CD4-positive, alpha-beta T cell treated with Interferon gamma for 1 hour (primary cell): Measurements from ENCODE around the gene NPY4R2.
"Not testable (repeated sequence)": the region's sequence is repeated elsewhere in the genome, so short reads cannot be mapped to it uniquely, and the experiment has no call there.

Source experiments
- DNase-seq: peaks from one replicate; pipeline ENCODE4 v3.0.0-alpha.2; 2020

The NPY4R2 gene, protein sequence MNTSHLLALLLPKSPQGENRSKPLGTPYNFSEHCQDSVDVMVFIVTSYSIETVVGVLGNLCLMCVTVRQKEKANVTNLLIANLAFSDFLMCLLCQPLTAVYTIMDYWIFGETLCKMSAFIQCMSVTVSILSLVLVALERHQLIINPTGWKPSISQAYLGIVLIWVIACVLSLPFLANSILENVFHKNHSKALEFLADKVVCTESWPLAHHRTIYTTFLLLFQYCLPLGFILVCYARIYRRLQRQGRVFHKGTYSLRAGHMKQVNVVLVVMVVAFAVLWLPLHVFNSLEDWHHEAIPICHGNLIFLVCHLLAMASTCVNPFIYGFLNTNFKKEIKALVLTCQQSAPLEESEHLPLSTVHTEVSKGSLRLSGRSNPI

DNA sequence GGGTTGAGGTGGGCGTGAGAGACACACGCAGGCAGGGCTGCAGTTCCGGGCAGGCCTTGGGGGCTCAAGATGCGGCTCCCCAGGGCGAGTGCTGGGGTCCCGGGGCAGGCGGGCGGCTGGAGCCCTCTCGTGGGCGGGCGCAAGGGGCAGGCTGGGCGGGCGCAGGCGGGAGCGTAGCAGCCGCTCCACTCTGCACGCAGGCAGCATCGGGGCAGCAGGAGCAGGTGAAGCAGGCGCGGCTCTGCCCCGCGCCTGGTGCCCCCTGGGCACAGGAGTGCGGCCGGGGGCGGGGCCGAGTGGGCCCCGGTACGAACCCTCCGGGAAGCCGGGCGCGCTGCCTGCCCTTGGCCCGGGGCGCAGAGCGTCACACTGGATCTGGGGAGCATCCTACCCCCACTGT, at the start of gene NPY4R2:
Gene NPY4R2, plus strand, starts transcription at position 188 of the 400 bp plus-strand sequence. CDS start 3,326 bp downstream, outside the sequence.
- DNase-seq = not testable (repeated sequence)

DNA sequence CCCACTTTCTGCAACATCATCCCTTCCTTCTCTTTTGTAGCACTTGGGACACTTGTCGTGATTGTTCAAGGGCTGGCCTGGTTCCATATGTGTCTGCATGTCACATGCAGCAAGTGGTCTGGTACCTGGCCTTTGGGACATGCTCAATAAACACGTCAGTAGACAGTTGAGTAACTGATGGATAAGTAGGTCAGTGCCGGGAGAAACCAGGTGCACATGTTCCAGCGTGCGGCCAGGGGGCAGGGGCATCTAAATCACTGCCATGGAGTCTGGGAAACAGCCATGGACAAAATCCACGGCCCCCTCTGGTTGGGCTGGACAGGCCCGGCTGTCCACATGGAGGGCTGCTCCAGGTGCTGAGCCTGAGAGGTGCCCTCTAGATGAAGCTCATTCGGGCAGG, 47.6 kb upstream of the NPY4R2 start:
- not testable (repeated sequence) for DNase-seq

DNA sequence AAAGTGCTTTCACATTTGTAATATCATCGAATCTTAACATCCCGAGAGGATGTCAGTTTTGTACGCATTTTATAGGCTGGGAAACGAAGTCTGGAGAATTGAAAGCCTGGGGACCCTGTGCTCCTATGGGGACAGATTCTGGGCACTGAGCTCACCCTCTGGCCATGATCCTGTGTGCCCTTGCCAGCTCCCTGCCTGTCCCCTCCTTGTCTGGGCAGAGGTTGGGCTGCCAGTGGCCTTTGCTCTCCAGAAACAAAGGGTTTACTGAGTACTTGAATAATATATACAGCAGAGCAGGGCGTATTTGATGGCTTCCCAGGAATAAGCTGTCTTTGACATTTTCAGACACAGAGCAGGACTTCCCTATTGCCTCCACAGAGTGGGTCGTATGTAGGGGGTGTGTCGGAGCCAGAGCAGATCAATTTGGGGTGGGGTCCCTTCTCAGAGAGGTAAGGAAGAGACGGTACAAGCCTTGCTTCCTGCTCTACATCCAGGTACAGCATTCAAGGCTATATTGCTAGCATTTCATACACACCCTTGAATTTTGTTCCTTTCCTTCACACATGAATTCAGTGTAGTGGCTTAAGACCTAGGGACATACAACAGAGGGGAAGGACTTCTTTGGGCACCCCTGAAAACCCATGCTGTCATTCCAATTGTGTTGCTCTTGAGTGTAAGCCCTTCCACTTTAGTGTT, 46.8 kb upstream of the NPY4R2 start:
- DNase-seq = not testable (repeated sequence)

DNA sequence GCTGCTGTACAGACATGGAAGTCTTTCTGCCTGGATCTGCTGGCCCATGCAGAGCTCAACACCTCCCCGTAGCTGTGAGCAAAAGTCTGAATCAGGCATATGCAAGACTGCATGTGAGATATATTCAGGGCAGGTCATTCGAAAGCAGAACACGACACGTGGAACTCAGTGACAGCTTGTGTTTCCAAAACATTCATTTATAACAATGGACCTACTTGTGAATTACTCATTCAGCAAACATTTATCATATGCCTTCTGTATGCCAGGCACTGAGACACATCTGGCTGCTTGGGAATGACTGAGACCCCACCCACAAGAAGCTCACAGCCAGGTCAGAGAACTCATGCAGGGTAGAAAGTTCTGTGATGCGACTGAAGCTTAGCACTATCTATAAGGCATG, 46.2 kb upstream of the NPY4R2 start:
- DNase-seq = not testable (repeated sequence)

DNA sequence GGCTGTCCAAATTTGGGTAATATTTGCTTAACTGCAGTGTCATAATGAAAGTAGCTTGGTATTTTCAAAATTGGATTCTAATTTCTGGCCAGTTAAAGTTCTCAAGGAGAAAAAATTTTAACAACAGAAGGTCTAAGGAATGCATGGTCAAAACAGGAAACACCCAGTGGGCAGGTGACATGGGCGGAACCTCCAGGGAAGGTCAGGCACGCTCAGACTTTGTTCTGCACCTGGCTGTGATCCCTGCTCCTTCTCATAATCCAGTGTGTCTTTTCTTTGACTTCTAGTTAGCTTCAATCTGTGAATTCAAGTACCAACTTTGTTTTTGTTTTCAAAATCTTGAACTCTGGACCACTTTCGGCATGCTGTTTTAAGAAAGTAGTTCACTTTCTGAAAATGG, 34.2 kb upstream of the NPY4R2 start:
- not testable (repeated sequence) for DNase-seq

DNA sequence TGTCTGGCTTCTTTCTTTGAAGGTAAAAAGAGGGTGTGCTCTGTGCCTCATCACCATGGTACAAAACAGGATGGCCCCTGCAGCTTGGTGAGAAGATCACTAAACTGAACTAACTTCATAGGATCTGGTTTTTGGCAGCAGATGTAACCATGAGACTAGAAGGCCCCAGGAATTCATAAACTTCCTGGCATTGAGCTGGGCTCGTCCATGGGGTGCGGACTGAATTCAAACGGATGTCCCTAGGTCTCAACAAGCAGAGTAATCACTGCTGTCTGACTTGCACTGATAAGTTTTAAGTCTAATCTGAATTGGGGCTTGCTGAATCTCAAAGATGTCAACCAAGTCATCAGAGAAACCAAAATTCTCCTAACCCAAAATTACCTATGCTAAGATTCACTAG, 33.5 kb upstream of the NPY4R2 start:
- DNase-seq = not testable (repeated sequence)

DNA sequence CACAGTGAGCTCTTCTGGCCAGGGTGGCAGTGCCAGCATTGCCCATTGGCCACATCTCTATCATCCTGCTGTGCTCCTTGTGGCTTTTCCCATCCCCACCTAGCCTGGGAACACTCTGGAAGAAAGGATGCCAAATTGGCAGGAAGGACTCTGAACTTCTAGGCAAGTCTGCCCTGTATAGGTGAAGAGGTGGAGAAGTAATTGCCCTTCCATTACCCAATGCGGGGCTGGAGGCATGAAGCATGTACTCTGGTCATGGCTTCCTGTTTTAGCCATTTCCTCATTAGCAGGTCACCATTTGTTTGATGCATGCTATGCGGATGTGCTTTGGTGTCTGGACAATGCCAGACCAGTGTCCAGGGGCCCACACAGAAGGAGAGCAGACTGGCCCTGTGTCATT, 32.1 kb upstream of the NPY4R2 start:
- not testable (repeated sequence) for DNase-seq

DNA sequence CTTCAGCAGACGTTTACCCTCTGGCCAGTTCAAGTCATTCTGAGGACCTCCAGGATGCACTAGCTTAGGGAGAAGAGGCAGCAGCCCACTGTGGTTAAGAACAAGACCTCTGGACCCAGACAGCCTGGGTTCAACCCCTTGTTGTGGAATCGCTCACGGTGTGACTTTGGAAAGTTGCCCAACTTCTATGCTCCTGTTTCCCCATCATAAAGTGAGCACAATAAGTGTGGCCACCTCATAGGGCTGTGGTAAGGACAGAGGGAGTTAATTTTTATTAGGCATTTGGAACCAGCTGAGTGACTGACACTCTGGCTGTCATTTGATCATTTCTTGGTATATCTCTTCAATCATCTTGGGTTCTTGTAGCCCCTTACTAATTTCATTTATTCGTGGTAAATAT, 31.6 kb upstream of the NPY4R2 start:
- DNase-seq = not testable (repeated sequence)

DNA sequence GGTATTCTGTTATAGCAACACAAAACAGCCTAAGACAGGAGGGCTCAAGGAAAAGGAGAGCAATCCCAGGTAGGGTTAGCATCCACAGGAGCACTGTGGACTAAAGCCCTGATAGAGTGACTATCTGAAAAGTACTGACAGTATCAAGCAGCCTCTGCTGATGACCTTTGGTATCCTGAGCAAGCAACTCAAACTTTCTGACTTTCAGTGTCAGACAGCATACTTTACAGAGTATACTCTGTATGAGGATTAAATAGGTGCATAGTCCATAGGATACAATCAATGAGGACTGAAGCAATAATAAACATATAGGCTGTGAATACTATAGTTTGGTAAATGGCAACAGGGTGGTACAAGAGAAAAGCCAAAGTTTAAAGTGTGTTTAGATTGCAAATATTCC, 27.7 kb upstream of the NPY4R2 start:
- not testable (repeated sequence) for DNase-seq

DNA sequence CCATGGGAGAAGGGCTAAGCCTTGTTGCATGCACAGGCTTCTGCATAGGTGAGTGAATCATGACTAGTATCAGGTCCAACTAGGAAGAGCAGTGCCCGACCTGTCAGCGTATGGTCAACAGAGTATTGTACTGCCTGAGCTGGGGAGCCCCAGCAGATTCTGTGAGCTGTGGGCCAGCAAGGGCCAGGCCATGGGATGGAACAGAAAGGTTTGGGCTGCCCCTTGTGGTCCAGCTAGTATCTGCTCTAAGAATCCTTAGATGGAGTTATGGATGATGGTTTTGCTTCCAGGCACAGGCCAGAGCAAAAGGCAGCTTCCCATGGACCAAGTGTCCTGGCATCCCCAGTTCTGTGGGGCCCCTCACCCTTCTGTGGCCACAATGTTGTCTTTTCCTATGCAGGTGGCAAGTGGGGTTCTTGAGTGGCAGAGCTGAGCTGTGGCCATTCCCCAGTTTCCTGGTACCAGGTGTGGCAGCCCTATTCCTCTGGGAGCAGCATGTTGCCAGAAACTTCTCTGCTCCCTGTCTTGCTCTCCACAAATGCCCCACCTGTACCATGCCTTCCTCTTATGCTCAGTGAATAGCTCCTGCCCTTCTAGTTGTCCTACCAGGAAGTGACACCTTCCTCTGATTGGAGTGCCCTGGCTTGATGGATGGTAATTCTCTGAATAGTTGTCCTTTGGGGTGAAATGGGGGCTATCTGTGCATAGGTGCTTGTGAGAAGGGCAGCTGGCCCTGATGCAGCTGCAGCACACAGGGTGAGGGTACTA, 25.8 kb upstream of the NPY4R2 start:
- not testable (repeated sequence) for DNase-seq

DNA sequence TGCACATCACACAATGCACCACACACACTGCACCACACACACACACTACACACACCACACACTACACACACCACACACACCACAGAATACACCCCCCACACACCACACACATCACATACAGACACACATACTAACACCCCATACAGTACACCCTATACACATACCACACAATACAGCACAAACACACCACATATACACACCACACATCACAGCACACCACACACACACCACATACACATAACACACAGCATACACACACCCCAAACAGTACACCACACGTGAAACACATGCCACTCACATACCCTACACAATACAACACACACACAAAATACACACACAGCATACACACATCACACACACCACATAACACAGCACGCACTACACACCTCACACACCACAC, 23.9 kb upstream of the NPY4R2 start:
- DNase-seq = not testable (repeated sequence)

DNA sequence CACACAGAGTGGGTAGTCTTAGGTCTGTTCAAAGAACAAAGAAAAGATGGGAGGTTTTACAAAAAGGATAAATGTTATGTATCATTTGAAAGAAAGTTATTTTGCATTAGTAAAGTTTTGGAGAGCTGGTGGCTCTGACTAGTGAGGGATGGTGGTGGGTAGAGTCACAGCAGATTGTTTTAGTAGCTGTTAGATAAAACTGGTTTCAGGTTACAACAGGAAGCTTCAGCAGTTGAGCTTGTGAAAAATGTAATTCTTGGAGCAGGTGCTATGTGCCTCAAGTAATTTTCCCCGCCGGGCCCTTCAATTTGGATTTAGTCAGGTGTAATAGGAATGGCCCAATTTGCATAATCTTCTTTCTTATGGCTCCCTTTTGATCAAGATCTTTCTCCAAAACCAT, 20.6 kb upstream of the NPY4R2 start:
- not testable (repeated sequence) for DNase-seq

DNA sequence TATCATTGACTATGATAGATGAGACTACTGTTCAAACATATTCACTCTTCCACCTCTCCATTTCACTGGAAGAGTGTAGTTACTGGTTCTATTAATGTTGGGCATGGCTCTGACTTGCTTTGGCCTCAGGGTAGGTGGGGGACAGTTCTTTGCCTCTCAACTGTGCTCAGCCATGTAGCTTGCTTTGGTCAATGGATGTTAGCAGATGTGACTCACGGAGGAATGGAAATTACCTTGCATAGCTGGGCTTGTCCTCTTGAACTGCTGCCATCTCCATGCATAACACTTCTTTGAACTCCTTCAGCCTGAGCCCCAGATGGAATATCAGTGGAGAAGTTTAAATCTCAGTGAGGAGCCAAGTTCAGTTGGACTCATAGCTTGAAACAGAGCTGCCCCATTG, 9.1 kb upstream of the NPY4R2 start:
- DNase-seq = not testable (repeated sequence)

DNA sequence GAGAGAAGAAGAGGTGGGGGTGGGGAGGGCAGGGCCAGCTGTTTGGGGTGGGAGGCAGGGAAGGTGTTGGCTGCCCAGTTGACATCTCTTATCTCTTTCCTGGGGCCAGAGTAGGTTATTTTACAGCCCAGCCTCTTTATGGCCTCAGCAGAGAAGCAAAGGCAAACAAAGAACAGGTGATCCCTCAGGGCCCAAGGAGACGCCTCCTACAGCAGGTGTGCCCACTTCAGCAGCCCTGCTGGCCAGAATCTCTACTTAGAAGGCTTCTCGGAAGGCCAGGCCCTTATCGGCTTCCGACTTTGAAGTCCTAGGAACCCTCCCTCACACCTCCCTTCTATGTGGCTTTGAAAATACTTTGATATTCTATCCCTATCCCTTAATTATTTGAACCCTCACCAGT, 8.0 kb upstream of the NPY4R2 start:
- not testable (repeated sequence) for DNase-seq

DNA sequence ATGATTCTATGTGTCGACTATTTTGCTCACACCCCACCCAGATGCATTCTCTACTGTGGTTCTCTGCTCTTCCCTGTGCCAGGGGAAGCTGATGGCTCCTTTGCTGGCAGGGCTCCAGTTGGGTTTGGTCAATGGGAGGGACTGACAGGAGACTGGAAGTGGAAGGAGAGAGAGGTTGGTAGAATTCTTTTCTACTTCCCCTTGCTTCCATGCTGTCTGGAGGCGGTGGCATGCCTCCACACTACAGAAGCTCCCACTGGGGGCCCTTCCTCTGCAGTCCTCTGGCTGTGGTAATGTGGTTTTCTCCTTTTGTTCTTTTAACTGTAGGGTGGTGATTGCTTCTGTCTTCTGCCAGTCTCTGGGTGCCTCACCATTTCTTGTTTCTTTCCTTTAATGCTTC, 4.4 kb upstream of the NPY4R2 start:
- not testable (repeated sequence) for DNase-seq

DNA sequence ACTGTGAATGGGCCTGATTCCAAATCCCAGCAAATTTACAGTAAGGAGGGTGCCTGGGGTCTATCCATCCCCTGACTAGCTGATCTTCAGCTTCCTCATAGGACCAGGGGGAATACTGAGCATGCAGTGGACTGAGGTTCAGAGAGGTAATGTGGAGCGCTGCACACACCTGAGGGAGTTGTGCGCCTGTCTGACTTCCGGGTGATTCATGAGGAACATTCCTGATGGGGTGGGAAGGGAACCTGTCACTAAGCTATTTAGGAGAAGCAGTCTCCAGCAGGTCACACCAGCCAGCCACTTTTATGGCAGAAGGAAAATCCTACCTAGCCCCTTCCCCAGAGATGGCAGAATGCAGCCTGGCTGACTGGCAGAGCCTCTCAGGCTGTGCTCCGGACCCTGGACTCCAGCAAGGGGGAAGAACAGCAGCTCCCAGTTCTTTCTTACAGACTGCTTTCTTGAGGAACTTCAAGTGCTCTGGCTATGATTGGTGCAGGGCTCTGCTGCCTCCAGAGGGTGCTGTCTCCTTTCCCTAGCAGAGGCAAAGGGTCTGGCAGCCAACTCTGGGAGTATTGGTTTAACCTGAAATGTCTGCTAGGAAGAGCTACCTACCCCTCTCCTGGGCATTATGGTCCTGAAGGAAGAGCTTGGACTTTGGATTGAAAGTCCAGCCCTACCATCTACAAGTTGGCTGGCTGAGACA, 2.5 kb upstream of the NPY4R2 start:
- not testable (repeated sequence) for DNase-seq

DNA sequence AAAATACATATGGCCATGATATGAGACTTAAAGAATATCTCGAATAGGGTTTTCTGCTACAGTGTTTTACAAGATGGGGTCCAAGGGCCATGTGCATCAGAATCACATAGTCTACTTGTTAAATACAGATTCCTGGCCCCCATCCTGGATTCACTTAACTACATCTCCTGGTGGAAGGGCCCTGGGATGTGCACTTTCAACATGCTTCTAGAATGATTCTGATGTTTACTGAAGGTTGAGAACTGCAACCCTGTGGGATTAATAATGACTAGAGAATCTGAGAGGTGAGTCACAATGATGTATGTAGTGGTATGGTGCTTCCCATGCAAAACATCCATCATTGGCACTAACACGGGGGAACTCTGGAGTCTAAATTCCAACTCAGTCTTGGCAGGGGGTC, 2.1 kb downstream of the NPY4R2 start:
- DNase-seq = not testable (repeated sequence)

DNA sequence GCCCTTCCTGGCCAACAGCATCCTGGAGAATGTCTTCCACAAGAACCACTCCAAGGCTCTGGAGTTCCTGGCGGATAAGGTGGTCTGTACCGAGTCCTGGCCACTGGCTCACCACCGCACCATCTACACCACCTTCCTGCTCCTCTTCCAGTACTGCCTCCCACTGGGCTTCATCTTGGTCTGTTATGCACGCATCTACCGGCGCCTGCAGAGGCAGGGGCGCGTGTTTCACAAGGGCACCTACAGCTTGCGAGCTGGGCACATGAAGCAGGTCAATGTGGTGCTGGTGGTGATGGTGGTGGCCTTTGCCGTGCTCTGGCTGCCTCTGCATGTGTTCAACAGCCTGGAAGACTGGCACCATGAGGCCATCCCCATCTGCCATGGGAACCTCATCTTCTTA, 4.0 kb downstream of the NPY4R2 start:
- not testable (repeated sequence) for DNase-seq

DNA sequence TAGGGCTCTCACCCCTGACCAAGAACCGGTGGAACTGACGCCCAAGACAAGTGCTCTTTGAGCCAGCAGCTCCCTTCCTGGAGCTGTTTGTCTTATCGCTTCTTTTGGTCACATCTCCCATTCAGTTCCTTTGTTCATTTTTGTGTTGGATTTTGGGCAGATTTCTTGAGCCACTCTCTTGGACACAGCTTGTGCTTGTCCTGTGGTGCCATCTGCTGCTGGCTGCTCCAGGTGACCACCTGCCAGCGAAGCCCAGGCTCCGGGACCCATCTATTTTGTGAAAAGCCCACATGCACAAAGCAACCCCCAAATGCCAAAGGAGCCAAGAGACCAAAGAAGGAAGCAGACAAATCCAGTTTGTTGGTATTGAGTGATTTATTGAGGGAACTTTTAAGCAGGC, 6.2 kb downstream of the NPY4R2 start:
- not testable (repeated sequence) for DNase-seq

DNA sequence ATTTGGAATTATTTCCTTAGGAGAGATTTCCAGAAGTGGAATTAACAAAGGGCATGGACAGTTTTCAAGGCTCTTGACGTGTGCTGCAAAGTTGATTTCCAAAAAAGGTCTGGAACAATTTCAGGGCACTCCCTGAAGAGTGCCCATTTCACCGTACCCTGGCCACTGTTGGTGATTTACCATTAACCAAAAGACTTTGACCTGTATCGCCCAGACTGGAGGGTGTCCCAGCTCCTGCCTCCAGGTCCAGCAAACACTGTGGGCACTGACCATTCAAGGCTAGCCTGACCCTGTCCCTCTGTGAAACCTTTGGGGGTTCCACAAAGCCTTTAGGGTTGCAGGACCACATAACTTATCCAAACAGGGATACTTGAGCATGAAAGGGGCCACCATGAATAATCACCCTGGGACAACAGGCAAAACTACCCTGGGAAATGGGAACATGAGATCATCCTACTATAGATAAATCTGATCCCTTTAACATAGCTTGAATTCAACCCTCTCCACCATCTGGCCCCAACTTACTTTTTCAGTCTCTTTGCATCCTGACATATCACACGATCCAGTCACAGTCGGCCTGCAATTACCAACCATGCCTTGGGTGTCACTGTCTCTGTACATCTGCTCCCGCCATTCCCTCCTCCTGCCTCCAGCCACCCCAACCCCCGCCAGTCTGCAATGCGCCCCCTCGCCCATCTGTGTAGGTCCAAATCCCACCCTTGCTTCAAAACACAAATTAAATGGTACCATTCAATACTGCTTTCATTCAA, 8.9 kb downstream of the NPY4R2 start:
- DNase-seq = not testable (repeated sequence)

DNA sequence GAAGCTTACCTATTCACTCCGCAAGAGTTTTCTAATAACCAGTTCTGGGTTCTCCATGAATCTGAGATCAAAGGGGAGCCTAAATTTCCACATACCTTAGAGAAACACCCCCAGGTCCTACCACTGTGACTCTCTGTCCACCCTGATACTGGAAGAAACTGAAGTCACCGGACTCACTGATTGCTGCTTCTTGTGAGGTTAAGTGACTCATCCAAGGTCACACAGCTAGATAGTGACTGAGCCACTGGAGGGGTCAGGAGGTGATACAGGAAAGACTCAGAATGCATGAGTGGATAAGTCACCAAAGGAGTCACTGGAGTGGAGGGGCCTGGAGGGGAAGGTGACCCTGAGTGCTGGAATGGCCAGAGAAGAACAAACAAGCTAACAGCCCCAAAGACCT, 9.8 kb downstream of the NPY4R2 start:
- not testable (repeated sequence) for DNase-seq

DNA sequence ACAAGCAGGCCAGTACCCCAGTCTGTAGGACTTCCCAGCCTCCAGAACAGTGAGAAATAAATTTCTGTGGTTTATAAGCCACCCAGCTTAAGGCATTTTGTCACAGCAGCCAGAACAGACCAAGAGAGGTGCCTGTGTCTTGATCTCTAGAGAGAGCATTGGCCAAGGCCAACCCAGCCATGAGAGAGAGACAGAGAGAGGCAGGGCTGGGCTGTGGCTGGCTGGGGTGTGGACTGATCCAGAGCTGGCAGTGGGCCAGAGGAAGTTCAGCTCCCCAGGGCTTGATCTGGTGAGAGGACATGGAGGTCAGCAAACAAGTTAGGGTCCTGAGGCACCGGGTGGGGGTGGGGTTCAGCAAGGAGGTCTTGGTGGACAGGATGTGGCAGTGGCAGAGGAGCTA, 14.4 kb downstream of the NPY4R2 start:
- DNase-seq = not testable (repeated sequence)
